SK-N-SH (cell line): Measurements from ENCODE around the gene HMBS. TPM values are rescaled to one million over a fixed set of nuclear protein-coding genes. Genes with fewer than 3 reads are reported as not detected.
A peak's percentile ranks its signal among the peaks of the same experiment; 100 is the strongest.

Source experiments
- CTCF ChIA-PET: fragments of 300-600, 350-600 bp; formaldehyde crosslinking; extraction: SDS; loops from one replicate; lab custom pipeline; 2021; lab: Yijun Ruan, JAX
- POLR2A ChIA-PET: fragments of 350-600 bp; sonication (Branson Sonifier 250); formaldehyde crosslinking; extraction: SDS; loops from one replicate; lab custom pipeline; 2020; ENCODE audit warnings: antibody characterized with exemption, inconsistent platforms; lab: Yijun Ruan, JAX
- DNase-seq: peaks from one replicate; pipeline ENCODE4 v3.0.0; 2012
- H2AFZ ChIP-seq: fragments of 200-600 bp; sonication (generic); 2 replicates; pipeline ENCODE4 v1.8.1; 2016; ENCODE audit warnings: antibody characterized with exemption, mild to moderate bottlenecking, low read depth
- H3F3A ChIP-seq: fragments of 200-600 bp; sonication (generic); replicated peaks from 2 replicates; pipeline ENCODE3; 2016; ENCODE audit warnings: antibody characterized with exemption, mild to moderate bottlenecking; ENCODE audit not compliant: insufficient read depth
- H3K27ac ChIP-seq, 2 experiments: fragments of 200-500 bp in 1 of 2; fragments of 200-600 bp in 1 of 2; sonication (Bioruptor generic) in 1 of 2; sonication (generic), shearing (Covaris generic) in 1 of 2; 2 replicates each; pipeline versions ENCODE4 v1.5.1 to v1.6.1; 2014 to 2016; ENCODE audit warnings: low read depth in 2 of 2, inconsistent platforms in 1 of 2, low read length in 1 of 2, mild to moderate bottlenecking in 1 of 2, mixed read lengths in 1 of 2
- H3K27me3 ChIP-seq: fragments of 200-600 bp; sonication (generic), shearing (Covaris generic); 2 replicates; pipeline ENCODE4 v1.6.1; 2016; ENCODE audit warnings: mixed run types; ENCODE audit not compliant: insufficient read depth
- H3K36me3 ChIP-seq, 2 experiments: fragments of 200-500 bp in 1 of 2; fragments of 200-600 bp in 1 of 2; sonication (Bioruptor generic) in 1 of 2; sonication (generic) in 1 of 2; replicated peaks in 1 of 2; 2 replicates each; pipeline versions ENCODE3 to v1.5.1; 2014 to 2016; ENCODE audit warnings: low read length in 1 of 2, mild to moderate bottlenecking in 1 of 2; ENCODE audit not compliant: insufficient read depth in 2 of 2, control insufficient read depth in 1 of 2
- H3K4me1 ChIP-seq, 2 experiments: fragments of 200-500 bp in 1 of 2; fragments of 200-600 bp in 1 of 2; sonication (Bioruptor generic) in 1 of 2; sonication (generic), shearing (Covaris generic) in 1 of 2; 2 replicates each; pipeline versions ENCODE4 v1.5.1 to v1.6.1; 2014 to 2016; ENCODE audit warnings: low read depth in 1 of 2, low read length in 1 of 2, mixed run types in 1 of 2; ENCODE audit not compliant: insufficient read depth in 2 of 2, control insufficient read depth in 1 of 2
- H3K4me2 ChIP-seq: fragments of 200-600 bp; sonication (generic), shearing (Covaris generic); 2 replicates; pipeline ENCODE4 v1.6.1; 2017; ENCODE audit warnings: mixed run types
- H3K4me3 ChIP-seq, 2 experiments: fragments of 200-500 bp in 1 of 2; fragments of 200-600 bp in 1 of 2; sonication (Bioruptor generic) in 1 of 2; sonication (generic), shearing (Covaris generic) in 1 of 2; 2 replicates each; pipeline versions ENCODE4 v1.5.1 to v1.8.1; 2014 to 2016; ENCODE audit warnings: low read depth in 2 of 2, inconsistent platforms in 1 of 2, low read length in 1 of 2, mild to moderate bottlenecking in 1 of 2, mixed read lengths in 1 of 2, moderate library complexity in 1 of 2
- H3K79me2 ChIP-seq: fragments of 200-600 bp; sonication (generic); 2 replicates; pipeline ENCODE4 v1.8.1; 2017; ENCODE audit warnings: mild to moderate bottlenecking; ENCODE audit not compliant: insufficient read depth
- H3K9ac ChIP-seq: fragments of 200-600 bp; sonication (generic); 2 replicates; pipeline ENCODE4 v1.6.1; 2017; ENCODE audit warnings: mixed run types
- H3K9me2 ChIP-seq: fragments of 200-600 bp; sonication (generic); 2 replicates; pipeline ENCODE4 v1.6.1; 2017; ENCODE audit warnings: mixed run types
- H3K9me3 ChIP-seq: fragments of 200-600 bp; sonication (generic); 2 replicates; pipeline ENCODE4 v1.6.1; 2017; ENCODE audit warnings: mixed run types, mild to moderate bottlenecking, moderate library complexity
- H4K20me1 ChIP-seq: fragments of 200-600 bp; sonication (generic); 2 replicates; pipeline ENCODE4 v1.6.1; 2017; ENCODE audit warnings: mild to moderate bottlenecking, mixed run types; ENCODE audit not compliant: insufficient read depth
- CHD2 ChIP-seq: fragments of 150-350 bp; IDR thresholded peaks from 2 replicates; pipeline ENCODE4 v1.6.1; 2018; ENCODE audit warnings: low read length; ENCODE audit not compliant: partially characterized antibody
- ELF1 ChIP-seq: IDR thresholded peaks from 2 replicates; pipeline ENCODE4 v1.4.0; 2012
- EP300 ChIP-seq, 2 experiments: IDR thresholded peaks; 2 replicates each; pipeline versions ENCODE4 v1.4.0 to v1.6.1; 2012; ENCODE audit warnings: borderline replicate concordance in 1 of 2, low read depth in 1 of 2, low read length in 1 of 2
- FOSL2 ChIP-seq: IDR thresholded peaks from 2 replicates; pipeline ENCODE4 v1.4.0; 2012; ENCODE audit warnings: low read depth, mild to moderate bottlenecking, moderate library complexity, borderline replicate concordance
- FOXJ3 ChIP-seq: sonication (generic); formaldehyde crosslinking; IDR thresholded peaks from 2 replicates; pipeline ENCODE4 v1.5.1; 2020; ENCODE audit warnings: mild to moderate bottlenecking, missing genetic modification reagents
- FOXM1 ChIP-seq: IDR thresholded peaks from 2 replicates; pipeline ENCODE4 v1.4.0; 2012; ENCODE audit warnings: low read depth, mild to moderate bottlenecking
- GABPA ChIP-seq: IDR thresholded peaks from 2 replicates; pipeline ENCODE4 v1.4.0; 2012; ENCODE audit warnings: low read depth, mild to moderate bottlenecking
- GATA2 ChIP-seq: sonication (generic); formaldehyde crosslinking; IDR thresholded peaks from 2 replicates; pipeline ENCODE4 v1.5.0; 2020; ENCODE audit warnings: mild to moderate bottlenecking, missing genetic modification reagents
- IRF3 ChIP-seq: fragments of 150-350 bp; IDR thresholded peaks from 2 replicates; pipeline ENCODE4 v1.6.1; 2016; ENCODE audit warnings: mild to moderate bottlenecking, low read depth, low read length
- JUND ChIP-seq: IDR thresholded peaks from 2 replicates; pipeline ENCODE4 v1.4.0; 2012
- MXI1 ChIP-seq: IDR thresholded peaks from 2 replicates; pipeline ENCODE4 v1.6.1; 2012; ENCODE audit warnings: mild to moderate bottlenecking, low read depth, low read length, improper control_type of control experiment
- NFIC ChIP-seq: IDR thresholded peaks from 2 replicates; pipeline ENCODE4 v1.4.0; 2012; ENCODE audit warnings: borderline replicate concordance
- POLR2AphosphoS5 ChIP-seq: IDR thresholded peaks from 2 replicates; pipeline ENCODE4 v1.6.1; 2012; ENCODE audit warnings: low read depth, low read length
- RAD21 ChIP-seq: IDR thresholded peaks from 2 replicates; pipeline ENCODE4 v1.6.1; 2012; ENCODE audit warnings: mild to moderate bottlenecking, low read length
- RCOR1 ChIP-seq: fragments of 150-350 bp; IDR thresholded peaks from 2 replicates; pipeline ENCODE4 v1.6.1; 2017; ENCODE audit warnings: antibody characterized with exemption, low read length
- REST ChIP-seq: IDR thresholded peaks from 2 replicates; pipeline ENCODE4 v1.6.1; 2012; ENCODE audit warnings: mild to moderate bottlenecking, low read depth, low read length, moderate library complexity
- RFX5 ChIP-seq: IDR thresholded peaks from 2 replicates; pipeline ENCODE4 v1.6.1; 2012; ENCODE audit warnings: mild to moderate bottlenecking, improper control_type of control experiment, low read length
- RXRA ChIP-seq: IDR thresholded peaks from 2 replicates; pipeline ENCODE4 v1.4.0; 2012; ENCODE audit warnings: low read depth, mild to moderate bottlenecking, borderline replicate concordance
- SIN3A ChIP-seq: IDR thresholded peaks from 2 replicates; pipeline ENCODE4 v1.6.1; 2012; ENCODE audit warnings: low read depth, mild to moderate bottlenecking, low read length, moderate library complexity, borderline replicate concordance
- SMC3 ChIP-seq: IDR thresholded peaks from 2 replicates; pipeline ENCODE4 v1.6.1; 2012; ENCODE audit warnings: low read depth, low read length, improper control_type of control experiment
- TAF1 ChIP-seq: IDR thresholded peaks from 2 replicates; pipeline ENCODE4 v1.6.1; 2012; ENCODE audit warnings: low read depth, mild to moderate bottlenecking, low read length, moderate library complexity, borderline replicate concordance
- TCF12 ChIP-seq: IDR thresholded peaks from 2 replicates; pipeline ENCODE4 v1.4.0; 2012
- USF1 ChIP-seq: IDR thresholded peaks from 2 replicates; pipeline ENCODE4 v1.4.0; 2012; ENCODE audit warnings: low read depth, borderline replicate concordance
- YY1 ChIP-seq: IDR thresholded peaks from 2 replicates; pipeline ENCODE4 v1.4.0; 2012; ENCODE audit warnings: low read depth, mild to moderate bottlenecking
- WGBS: methylation state at CpG from one replicate; pipeline ENCODE4 v1.1.6; 2017; ENCODE audit warnings: low lambda C conversion rate; 5-methylcytosine and 5-hydroxymethylcytosine counted together
- polyA plus RNA-seq, 3 experiments: library from polyadenylated mRNA; depleted of rRNA; stranded (reverse); fragments of >200 nt; gene quantifications; 2 replicates each; pipeline ENCODE4 v1.2.3, GENCODE V29; 2012
- TF ChIP-seq, protein P1 (sequence below): IDR thresholded peaks from 2 replicates; pipeline ENCODE4 v1.4.0; 2012; ENCODE audit warnings: low read depth
- TF ChIP-seq, protein P2 (sequence below): fragments of 150-350 bp; IDR thresholded peaks from 2 replicates; pipeline ENCODE4 v1.6.1; 2017; ENCODE audit warnings: antibody characterized with exemption, low read length, low read depth, borderline replicate concordance

HMBS gene
- polyA plus RNA-seq (2012; rRNA removed): 69.4 and 77.4 TPM in 2 replicates
- 38.8 and 60.3 TPM in 2 replicates for polyA plus RNA-seq (2012; cell fraction: cytosol; rRNA removed)
- polyA plus RNA-seq (2012; cell fraction: nucleus; rRNA removed): 116 and 126 TPM in 2 replicates

DNA sequence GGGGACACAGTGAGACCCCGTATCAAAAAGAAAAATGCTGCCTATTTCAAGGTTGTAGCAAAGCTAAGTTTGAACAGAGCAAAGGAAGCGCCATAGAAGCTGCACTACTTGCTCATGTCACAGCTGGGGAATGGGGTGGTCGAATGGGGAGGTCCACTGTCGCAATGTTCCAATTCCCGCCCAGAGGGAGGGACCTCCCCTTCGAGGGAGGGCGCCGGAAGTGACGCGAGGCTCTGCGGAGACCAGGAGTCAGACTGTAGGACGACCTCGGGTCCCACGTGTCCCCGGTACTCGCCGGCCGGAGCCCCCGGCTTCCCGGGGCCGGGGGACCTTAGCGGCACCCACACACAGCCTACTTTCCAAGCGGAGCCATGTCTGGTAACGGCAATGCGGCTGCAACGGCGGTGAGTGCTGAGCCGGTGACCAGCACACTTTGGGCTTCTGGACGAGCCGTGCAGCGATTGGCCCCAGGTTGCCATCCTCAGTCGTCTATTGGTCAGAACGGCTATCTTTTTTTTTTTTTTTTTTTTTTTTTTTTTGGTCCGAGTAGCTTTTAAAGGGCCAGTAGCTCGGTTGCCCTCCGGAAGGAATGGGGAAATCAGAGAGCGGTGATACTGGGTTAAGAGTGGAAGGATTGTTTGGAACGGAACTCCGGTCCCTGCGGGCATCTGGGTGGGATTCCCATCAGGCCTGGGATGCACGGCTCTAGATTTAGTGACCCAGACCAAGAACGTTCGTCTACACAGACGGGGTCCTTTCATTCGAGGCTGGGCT is at the start of gene HMBS:
HMBS (plus strand) TSS at position 219 of the 774 bp plus-strand sequence; CDS start at position 372, 153 bp downstream.
- CTCF ChIA-PET: interaction anchor here (1.2 to 2.4 kb wide), 8 partner anchors 9 to 255 kb away, joined by 3 to 8 read pairs (median 5); partner anchors contain the start of gene VPS11
- Histone ChIP-seq H3K9me2 (no peaks in the 10 kb centered on the region), H3K9me3 (no peaks in the 10 kb centered on the region), H3F3A (peaks cover 30% of the 10 kb centered on the region), H3K27me3 (no peaks in the 10 kb centered on the region), H3K36me3 (peaks cover 11 to 29% of the 10 kb centered on the region in 2 experiments), H3K27ac (peak within 1 kb of the TSS; percentile 80 to 90; a peak in 3 of 4 replicates), H2AFZ (peak within 1 kb of the TSS; percentile 94), H3K79me2 (peaks cover 18% of the 10 kb centered on the region), H3K4me2 (peak within 1 kb of the TSS; percentile 93), H3K9ac (peak within 1 kb of the TSS; percentile 82), H4K20me1 (no peaks in the 10 kb centered on the region), H3K4me3 (peak within 1 kb of the TSS; percentile 78 to 82), H3K4me1 (peaks cover 7 to 13% of the 10 kb centered on the region in 2 experiments; a peak in 2 of 4 replicates)
- 2% methylated on average over 25 of the region's 45 CpGs for WGBS
- POLR2A ChIA-PET: interaction anchor here (0.5 to 3.2 kb wide), 12 partner anchors 10 to 239 kb away, joined by 3 to 31 read pairs (median 3); partner anchors contain the start of genes C2CD2L, DPAGT1, HINFP and VPS11
- peak; percentile 93 for DNase-seq
- TF ChIP-seq GABPA: peak; percentile 77
- 0 out of 2 replicates have a peak, but pooled peaks have one; percentile 8 for TF ChIP-seq TCF12
- no peak for TF ChIP-seq YY1
- no peak for TF ChIP-seq FOXM1
- TF ChIP-seq TAF1: peak; percentile 47; the same call in 1 of the 2 replicates
- TF ChIP-seq, protein P1, sequence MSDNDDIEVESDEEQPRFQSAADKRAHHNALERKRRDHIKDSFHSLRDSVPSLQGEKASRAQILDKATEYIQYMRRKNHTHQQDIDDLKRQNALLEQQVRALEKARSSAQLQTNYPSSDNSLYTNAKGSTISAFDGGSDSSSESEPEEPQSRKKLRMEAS: peak; percentile 88
- TF ChIP-seq POLR2AphosphoS5: peak; percentile 90
- TF ChIP-seq CHD2: no peak
- no peak for TF ChIP-seq RAD21
- peak; percentile 85 for TF ChIP-seq RFX5
- no peak for TF ChIP-seq FOXJ3 (CRISPR knock-in tag)
- peak; percentile 92 for TF ChIP-seq MXI1
- peak; percentile 70; the same call in 1 of the 2 replicates for TF ChIP-seq USF1
- no peak for TF ChIP-seq SMC3
- TF ChIP-seq ELF1: no peak
- TF ChIP-seq, protein P2, sequence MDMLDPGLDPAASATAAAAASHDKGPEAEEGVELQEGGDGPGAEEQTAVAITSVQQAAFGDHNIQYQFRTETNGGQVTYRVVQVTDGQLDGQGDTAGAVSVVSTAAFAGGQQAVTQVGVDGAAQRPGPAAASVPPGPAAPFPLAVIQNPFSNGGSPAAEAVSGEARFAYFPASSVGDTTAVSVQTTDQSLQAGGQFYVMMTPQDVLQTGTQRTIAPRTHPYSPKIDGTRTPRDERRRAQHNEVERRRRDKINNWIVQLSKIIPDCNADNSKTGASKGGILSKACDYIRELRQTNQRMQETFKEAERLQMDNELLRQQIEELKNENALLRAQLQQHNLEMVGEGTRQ: peak; percentile 35; the same call in 1 of the 2 replicates
- no peak for TF ChIP-seq RCOR1
- no peak for TF ChIP-seq EP300 (IDR thresholded peaks at IDR 0.05; ENCODE audit: borderline replicate concordance in 1 of 2, low read depth in 1 of 2, low read length in 1 of 2)
- no peak for TF ChIP-seq JUND
- peak; percentile 28; the same call in 1 of the 2 replicates for TF ChIP-seq IRF3
- TF ChIP-seq NFIC: no peak
- TF ChIP-seq GATA2: no peak
- no peak for TF ChIP-seq FOSL2
- TF ChIP-seq RXRA: no peak
- TF ChIP-seq SIN3A: peak; percentile 78
- no peak for TF ChIP-seq REST
